ENCODE data around the gene RBMS3. TPM values are rescaled to one million over a fixed set of nuclear protein-coding genes. Genes with fewer than 3 reads are reported as not detected.

The RBMS3 gene
- total RNA-seq, 1 experiment from 2014 or later, result 8.7 TPM

- Mint-ChIP-seq H3K4me1 (peaks cover 80% of the 10 kb centered on the region), H3K4me3 (no peak overlapping the region), H3K36me3 (no peaks in the 10 kb centered on the region), H3K27me3 (ENCODE audit: low read depth) (no peaks in the 10 kb centered on the region), H3K27ac (peak overlapping the region; percentile 93), H3K9me3 (no peaks in the 10 kb centered on the region)
- CTCF ChIA-PET, result no interaction called here
- no peak for DNase-seq (ENCODE audit: low spot score)
- no peak for TF ChIP-seq IRF1 (CRISPR knock-in tag; IDR thresholded peaks at IDR 0.05)
- no peak for TF ChIP-seq HMGXB4 (CRISPR knock-in tag; IDR thresholded peaks at IDR 0.05)
- no peak for TF ChIP-seq TCF7 (CRISPR knock-in tag; IDR thresholded peaks at IDR 0.05; ENCODE audit: low read depth)
- no peak for TF ChIP-seq ZMAT4 (CRISPR knock-in tag; IDR thresholded peaks at IDR 0.05)
- no peak for TF ChIP-seq NFE2L1 (CRISPR knock-in tag; IDR thresholded peaks at IDR 0.05)
- no peak for TF ChIP-seq MAX (CRISPR knock-in tag; IDR thresholded peaks at IDR 0.05)
- TF ChIP-seq GTF2I (CRISPR knock-in tag; conservative IDR thresholded peaks at IDR 0.05), result no peak
- TF ChIP-seq OVOL2 (CRISPR knock-in tag; IDR thresholded peaks at IDR 0.05; ENCODE audit: borderline replicate concordance), result no peak
- TF ChIP-seq MYBL2 (CRISPR knock-in tag; IDR thresholded peaks at IDR 0.05), result no peak
- TF ChIP-seq TEAD4 (CRISPR knock-in tag; IDR thresholded peaks at IDR 0.05), result no peak
- no peak for TF ChIP-seq ELF4 (CRISPR knock-in tag; IDR thresholded peaks at IDR 0.05; ENCODE audit: low read depth)
- POLR2A ChIA-PET, result no interaction called here
- ATAC-seq, result no peak
Observed at GRCh38 chr3:29286478-29287240, 5.8 kb downstream of the RBMS3 start.

GRCh38 chr3:29290596-29290995, 9.7 kb downstream of the RBMS3 start:
- Mint-ChIP-seq H3K4me1 (peaks cover 69% of the 10 kb centered on the region), H3K27me3 (ENCODE audit: low read depth) (no peaks in the 10 kb centered on the region), H3K9me3 (no peaks in the 10 kb centered on the region), H3K36me3 (no peaks in the 10 kb centered on the region), H3K27ac (peak overlapping the region; percentile 31), H3K4me3 (no peak overlapping the region)
- POLR2A ChIA-PET, result no interaction called here
- ATAC-seq, result no peak
- CTCF ChIA-PET, result interaction anchor here (1.2 kb wide), 1 partner anchor 9 kb away, joined by 3 read pairs; no protein-coding TSS in a partner anchor
- no peak for TF ChIP-seq CREM (CRISPR knock-in tag; IDR thresholded peaks at IDR 0.05)
- TF ChIP-seq PRRX2 (CRISPR knock-in tag; IDR thresholded peaks at IDR 0.05), result no peak
- TF ChIP-seq SMAD4 (CRISPR knock-in tag; IDR thresholded peaks at IDR 0.05), result no peak
- no peak for TF ChIP-seq IRF1 (CRISPR knock-in tag; IDR thresholded peaks at IDR 0.05)
- TF ChIP-seq JUN (CRISPR knock-in tag; IDR thresholded peaks at IDR 0.05), result no peak
- TF ChIP-seq ZNF532 (CRISPR knock-in tag; IDR thresholded peaks at IDR 0.05; ENCODE audit: borderline replicate concordance), result no peak
- no peak for TF ChIP-seq MYBL2 (CRISPR knock-in tag; IDR thresholded peaks at IDR 0.05)
- TF ChIP-seq ZNF317 (CRISPR knock-in tag; IDR thresholded peaks at IDR 0.05; ENCODE audit: borderline replicate concordance, low read depth), result no peak
- no peak for TF ChIP-seq KAT7 (CRISPR knock-in tag; IDR thresholded peaks at IDR 0.05; ENCODE audit: borderline replicate concordance)
- no peak for TF ChIP-seq CTCF (IDR thresholded peaks at IDR 0.05)
- no peak for DNase-seq (ENCODE audit: low spot score)

All from WTC11 (cell line).